Inferior parietal cortex (tissue), 1 donor: ENCODE results near the gene ACVR2A.
A peak's percentile ranks its signal among the peaks of the same experiment; 100 is the strongest.

Experiments used
- DNase-seq: peaks from one replicate; pipeline ENCODE4 v3.0.0-alpha.2; 2016; ENCODE audit errors: extremely low spot score

Gene ACVR2A

GRCh38 chr2:147844697-147845410 is at the start of gene ACVR2A:
TSS of gene ACVR2A (plus strand) at chr2:147845029. CDS start at chr2:147845153, 124 bp downstream.
- peak; percentile 51 for DNase-seq

- DNase-seq, result no peak
Measured at GRCh38 chr2:147800316-147800715, 44.5 kb upstream of the ACVR2A start.

- DNase-seq, result no peak
Measured at GRCh38 chr2:147806846-147807245, 38.0 kb upstream of the ACVR2A start.

GRCh38 chr2:147808520-147808919 is 36.3 kb upstream of the ACVR2A start:
- DNase-seq, result no peak

- no peak for DNase-seq
Measured at GRCh38 chr2:147810883-147811765, 33.7 kb upstream of the ACVR2A start.

GRCh38 chr2:147818741-147819140 is 26.1 kb upstream of the ACVR2A start:
- DNase-seq, result no peak

GRCh38 chr2:147824620-147825019 is 20.2 kb upstream of the ACVR2A start:
- no peak for DNase-seq

- no peak for DNase-seq
Measured at GRCh38 chr2:147826278-147827087, 18.3 kb upstream of the ACVR2A start.

- no peak for DNase-seq
Measured at GRCh38 chr2:147827088-147827375, 17.8 kb upstream of the ACVR2A start.

GRCh38 chr2:147829106-147829505 is 15.7 kb upstream of the ACVR2A start:
- no peak for DNase-seq

GRCh38 chr2:147836099-147836498 is 8.7 kb upstream of the ACVR2A start:
- DNase-seq, result no peak

GRCh38 chr2:147843391-147843863 is 1.4 kb upstream of the ACVR2A start:
- DNase-seq, result peak; percentile 69

- peak; percentile 79 for DNase-seq
Measured at GRCh38 chr2:147843864-147844696, 749 bp upstream of the ACVR2A start.

GRCh38 chr2:147845411-147845971 is 662 bp downstream of the ACVR2A start:
- peak; percentile 48 for DNase-seq

- no peak for DNase-seq
Measured at GRCh38 chr2:147846412-147847081, 1.7 kb downstream of the ACVR2A start.

- no peak for DNase-seq
Measured at GRCh38 chr2:147847746-147848391, 3.0 kb downstream of the ACVR2A start.

- no peak for DNase-seq
Measured at GRCh38 chr2:147850838-147851237, 6.0 kb downstream of the ACVR2A start.

- no peak for DNase-seq
Measured at GRCh38 chr2:147851244-147851930, 6.6 kb downstream of the ACVR2A start.

GRCh38 chr2:147854557-147855134 is 9.8 kb downstream of the ACVR2A start:
- DNase-seq, result no peak
